ENCODE results near the gene TNFSF10. TPM values are rescaled to one million over a fixed set of nuclear protein-coding genes. Genes with fewer than 3 reads are reported as not detected.

Gene TNFSF10
- total RNA-seq, 1 experiment from 2014 or later = 0.22 TPM

- no peak overlapping the region for H3K27ac Mint-ChIP-seq
- H3K27me3 Mint-ChIP-seq (ENCODE audit: low read depth) = no peaks in the 10 kb centered on the region
- DNase-seq (ENCODE audit: low spot score) (no peak), ATAC-seq (no peak)
- no peaks in the 10 kb centered on the region for H3K36me3 Mint-ChIP-seq
- CTCF ChIA-PET = no interaction called here
- peaks cover 5% of the 10 kb centered on the region for H3K4me1 Mint-ChIP-seq
- H3K9me3 Mint-ChIP-seq = no peaks in the 10 kb centered on the region
- H3K4me3 Mint-ChIP-seq = no peak overlapping the region
- POLR2A ChIA-PET = no interaction called here
- TF ChIP-seq TP53 (CRISPR knock-in tag; IDR thresholded peaks at IDR 0.05) (no peak), ERG (CRISPR knock-in tag; IDR thresholded peaks at IDR 0.05) (no peak), ETV6 (CRISPR knock-in tag; IDR thresholded peaks at IDR 0.05) (no peak), ARID4B (CRISPR knock-in tag; IDR thresholded peaks at IDR 0.05; ENCODE audit: borderline replicate concordance) (no peak), ZNF416 (CRISPR knock-in tag; IDR thresholded peaks at IDR 0.05) (no peak), CREM (CRISPR knock-in tag; IDR thresholded peaks at IDR 0.05) (no peak), FOXP1 (CRISPR knock-in tag; IDR thresholded peaks at IDR 0.05; ENCODE audit: borderline replicate concordance) (no peak), GRHL2 (CRISPR knock-in tag; IDR thresholded peaks at IDR 0.05; ENCODE audit: insufficient replicate concordance, severe bottlenecking) (no peak), MAX (CRISPR knock-in tag; IDR thresholded peaks at IDR 0.05) (no peak), EMX1 (CRISPR knock-in tag; IDR thresholded peaks at IDR 0.05) (no peak), RELA (CRISPR knock-in tag; IDR thresholded peaks at IDR 0.05; ENCODE audit: borderline replicate concordance) (no peak), RORB (CRISPR knock-in tag; IDR thresholded peaks at IDR 0.05) (no peak)
These were observed 34.4 kb upstream of the TNFSF10 start for GRCh38 chr3:172557515-172558220.

- no peak overlapping the region for H3K27ac Mint-ChIP-seq
- TF ChIP-seq PRRX2 (CRISPR knock-in tag; IDR thresholded peaks at IDR 0.05) = no peak
- no peak for TF ChIP-seq ZNF671 (CRISPR knock-in tag; IDR thresholded peaks at IDR 0.05)
- no peak for TF ChIP-seq CREM (CRISPR knock-in tag; IDR thresholded peaks at IDR 0.05)
- no peak for TF ChIP-seq TEAD1 (CRISPR knock-in tag; IDR thresholded peaks at IDR 0.05)
- ChIA-PET POLR2A (no interaction called here), CTCF (interaction anchor here (0.6 kb wide), 1 partner anchor 853 kb away, joined by 3 read pairs; no protein-coding TSS in a partner anchor)
- H3K36me3 Mint-ChIP-seq = no peaks in the 10 kb centered on the region
- ATAC-seq = no peak
- H3K4me1 Mint-ChIP-seq = no peaks in the 10 kb centered on the region
- H3K4me3 Mint-ChIP-seq = no peak overlapping the region
- DNase-seq (ENCODE audit: low spot score) = no peak
- H3K9me3 Mint-ChIP-seq = no peaks in the 10 kb centered on the region
- no peaks in the 10 kb centered on the region for H3K27me3 Mint-ChIP-seq (ENCODE audit: low read depth)
These were observed 30.5 kb upstream of the TNFSF10 start for GRCh38 chr3:172553526-172554252.

GRCh38 chr3:172552607-172553006 is 29.4 kb upstream of the TNFSF10 start:
- TF ChIP-seq CBFB (CRISPR knock-in tag; IDR thresholded peaks at IDR 0.05; ENCODE audit: low read depth) (no peak), AFF4 (CRISPR knock-in tag; IDR thresholded peaks at IDR 0.05; ENCODE audit: borderline replicate concordance) (no peak), TP53 (CRISPR knock-in tag; IDR thresholded peaks at IDR 0.05) (no peak), CDX4 (CRISPR knock-in tag; IDR thresholded peaks at IDR 0.05; ENCODE audit: borderline replicate concordance) (no peak), ZBTB43 (CRISPR knock-in tag; IDR thresholded peaks at IDR 0.05) (no peak), ZBTB21 (CRISPR knock-in tag; IDR thresholded peaks at IDR 0.05; ENCODE audit: borderline replicate concordance) (no peak)
- Mint-ChIP-seq H3K9me3 (no peaks in the 10 kb centered on the region), H3K27me3 (ENCODE audit: low read depth) (no peaks in the 10 kb centered on the region), H3K27ac (no peak overlapping the region), H3K4me3 (no peak overlapping the region), H3K36me3 (no peaks in the 10 kb centered on the region), H3K4me1 (no peaks in the 10 kb centered on the region)
- DNase-seq (ENCODE audit: low spot score) = no peak
- no peak for ATAC-seq
- ChIA-PET CTCF (interaction anchor here (0.6 to 1.5 kb wide), 3 partner anchors 91 to 852 kb away, joined by 3 read pairs; no protein-coding TSS in a partner anchor), POLR2A (no interaction called here)

All from WTC11 (cell line).